HepG2 (cell line): ENCODE measurements around the gene PPP2R2B. TPM values are rescaled to one million over a fixed set of nuclear protein-coding genes. Genes with fewer than 3 reads are reported as not detected.

Experiments used
- ATAC-seq: fragments of 200-7000 bp; cut with Tn5 transposase; 3 replicates; pipeline ENCODE4 v1.9.1; 2020; ENCODE audit warnings: mild to moderate bottlenecking, moderate library complexity
- BruUV-seq: library from RNA; stranded (reverse); fragments of 400-500 nt; replicated peaks from 2 replicates; lab custom pipeline; 2021; lab: Mats Ljungman, UMichigan
- CTCF ChIA-PET: fragments of 300-600 bp; formaldehyde crosslinking; extraction: SDS; loops from one replicate; lab custom pipeline; 2021; ENCODE audit warnings: low total read pairs, inconsistent platforms, low intra/inter-chr PET ratio; lab: Yijun Ruan, JAX
- POLR2A ChIA-PET: fragments of 350-600 bp; sonication (Branson Sonifier 250); formaldehyde crosslinking; loops from one replicate; lab custom pipeline; 2020; ENCODE audit warnings: antibody characterized with exemption, inconsistent platforms; lab: Yijun Ruan, JAX
- DNase-seq: peaks from one replicate; pipeline ENCODE4 v3.0.0-alpha.2; 2015; ENCODE audit warnings: low spot score
- FAIRE-seq: peaks from 3 replicates; lab custom pipeline; 2011; peaks lifted over from hg19 to GRCh38; lab: Jason Lieb, UNC
- H2AFZ ChIP-seq: one replicate; pipeline ENCODE4 v1.6.1; 2011; ENCODE audit warnings: low read length, inconsistent platforms
- H3K27ac ChIP-seq: fragments of 300-600 bp; 3 replicates; pipeline ENCODE4 v1.8.0; 2011; ENCODE audit warnings: mixed run types, mild to moderate bottlenecking, mixed read lengths, low read length, inconsistent platforms; ENCODE audit not compliant: insufficient read depth; ENCODE audit errors: extremely low read length
- H3K27me3 ChIP-seq, 2 experiments: fragments of 200-600 bp in 1 of 2; 2 replicates in 1 of 2; 3 replicates in 1 of 2; pipeline versions ENCODE4 v1.6.0 to v1.8.0; 2011; ENCODE audit warnings: low read length in 2 of 2, mild to moderate bottlenecking in 2 of 2, moderate library complexity in 2 of 2, inconsistent platforms in 1 of 2; ENCODE audit not compliant: insufficient read depth in 2 of 2, control insufficient read depth in 1 of 2
- H3K36me3 ChIP-seq, 2 experiments: fragments of 200-600 bp in 1 of 2; replicated peaks in 1 of 2; 2 replicates in 1 of 2; 3 replicates in 1 of 2; pipeline versions ENCODE4 v1.5.1 to v1.8.0; 2011; ENCODE audit warnings: low read length in 2 of 2, inconsistent platforms in 1 of 2; ENCODE audit not compliant: insufficient read depth in 2 of 2, control insufficient read depth in 1 of 2
- H3K4me1 ChIP-seq: 2 replicates; pipeline ENCODE4 v1.5.1; 2012; ENCODE audit warnings: low read length, inconsistent platforms; ENCODE audit not compliant: insufficient read depth
- H3K4me2 ChIP-seq: 2 replicates; pipeline ENCODE4 v1.6.0; 2011; ENCODE audit warnings: low read depth, low read length, inconsistent platforms
- H3K4me3 ChIP-seq, 3 experiments: fragments of 200-600 bp in 1 of 3; sonication (generic), shearing (Covaris generic) in 1 of 3; replicated peaks in 1 of 3; 2 replicates each; pipeline ENCODE4 v1.5.1; 2011 to 2016; ENCODE audit warnings: low read length in 3 of 3, inconsistent platforms in 2 of 3, low read depth in 2 of 3, mild to moderate bottlenecking in 2 of 3, control low read depth in 1 of 3, mixed read lengths in 1 of 3; ENCODE audit not compliant: insufficient read depth in 1 of 3
- H3K79me2 ChIP-seq: one replicate; pipeline ENCODE4 v1.6.1; 2011; ENCODE audit warnings: low read length, inconsistent platforms; ENCODE audit not compliant: insufficient read depth
- H3K9ac ChIP-seq: 2 replicates; pipeline ENCODE4 v1.6.0; 2011; ENCODE audit warnings: mild to moderate bottlenecking, low read depth, low read length, inconsistent platforms; ENCODE audit not compliant: insufficient read depth
- H3K9me3 ChIP-seq: 2 replicates; pipeline ENCODE4 v1.5.1; 2012; ENCODE audit warnings: mild to moderate bottlenecking, low read length
- H4K20me1 ChIP-seq: 2 replicates; pipeline ENCODE4 v1.6.0; 2011; ENCODE audit warnings: inconsistent platforms, mild to moderate bottlenecking, low read length, moderate library complexity; ENCODE audit not compliant: insufficient read depth
- KAT8 ChIP-seq: IDR thresholded peaks from 2 replicates; pipeline ENCODE4 v1.6.1; 2016; ENCODE audit warnings: missing genetic modification reagents, missing compliant biosample characterization
- NFE2L1 ChIP-seq: sonication (generic); formaldehyde crosslinking; IDR thresholded peaks from 2 replicates; pipeline ENCODE4 v1.4.0; 2020; ENCODE audit warnings: missing genetic modification reagents, mild to moderate bottlenecking, borderline replicate concordance
- NFRKB ChIP-seq: fragments of 450-650 bp; IDR thresholded peaks from 2 replicates; pipeline ENCODE4 v1.6.1; 2017
- SIN3A ChIP-seq: IDR thresholded peaks from 2 replicates; pipeline ENCODE4 v1.6.1; 2011; ENCODE audit warnings: low read depth, mild to moderate bottlenecking, control low read depth, low read length, borderline replicate concordance
- SMARCC2 ChIP-seq: fragments of 450-650 bp; IDR thresholded peaks from 2 replicates; pipeline ENCODE4 v1.6.1; 2017; ENCODE audit warnings: antibody characterized with exemption, mild to moderate bottlenecking
- SMARCE1 ChIP-seq: fragments of 450-650 bp; IDR thresholded peaks from 2 replicates; pipeline ENCODE4 v1.6.1; 2017; ENCODE audit warnings: borderline replicate concordance
- SP2 ChIP-seq: sonication (generic); formaldehyde crosslinking; IDR thresholded peaks from 2 replicates; pipeline ENCODE4 v1.5.1; 2020; ENCODE audit warnings: mild to moderate bottlenecking, missing genetic modification reagents
- ZBTB14 ChIP-seq: sonication (generic); formaldehyde crosslinking; IDR thresholded peaks from 2 replicates; pipeline ENCODE4 v1.4.0; 2020; ENCODE audit warnings: missing genetic modification reagents
- ZNF629 ChIP-seq: sonication (generic); formaldehyde crosslinking; conservative IDR thresholded peaks from 2 replicates; pipeline ENCODE4 v1.5.0; 2020; ENCODE audit warnings: missing genetic modification reagents
- ZNF674 ChIP-seq: sonication (generic); formaldehyde crosslinking; IDR thresholded peaks from 2 replicates; pipeline ENCODE4 v1.5.0; 2020; ENCODE audit warnings: low read depth, mild to moderate bottlenecking, missing genetic modification reagents
- ZNF713 ChIP-seq: sonication (generic); formaldehyde crosslinking; IDR thresholded peaks from 2 replicates; pipeline ENCODE4 v1.4.0; 2020; ENCODE audit warnings: mild to moderate bottlenecking, missing genetic modification reagents
- ZNF816 ChIP-seq: sonication (generic); formaldehyde crosslinking; IDR thresholded peaks from 2 replicates; pipeline ENCODE4 v1.8.0; 2022; ENCODE audit warnings: missing genetic modification reagents, mild to moderate bottlenecking, borderline replicate concordance
- WGBS: methylation state at CpG from one replicate; pipeline ENCODE4 v1.1.6; 2017; ENCODE audit warnings: low lambda C conversion rate; 5-methylcytosine and 5-hydroxymethylcytosine counted together
- in situ Hi-C: cut with HindIII; loops from 2 replicates; pipeline ENCODE4 v1.10.0; 2017; ENCODE audit warnings: low pct_unique_long_range_greater_than_20kb; ENCODE audit not compliant: extremely low pct_ligation_motif_present
- intact Hi-C: fragments of 100-400 bp; cut with micrococcal nuclease; formaldehyde crosslinking; loops from one replicate; pipeline ENCODE4 v1.10.0; 2022; ENCODE audit not compliant: unreplicated experiment
- polyA plus RNA-seq, 8 experiments: library from polyadenylated mRNA; depleted of rRNA in 3 of 8; stranded (reverse) in 7 of 8; unstranded in 1 of 8; fragments of >200 nt; fragmentation: Illumina TruSeq in 4 of 8; extraction: Trizol in 4 of 8; gene quantifications; 2 replicates each; pipeline versions ENCODE4 v1.2.1 to v1.2.3, GENCODE V29; 2011 to 2016; ENCODE audit warnings: low read depth in 4 of 8, missing spikeins in 1 of 8, mixed read lengths in 1 of 8; ENCODE audit not compliant: insufficient read depth in 1 of 8
- total RNA-seq, 5 experiments: library from RNA; depleted of rRNA; stranded (reverse); fragments of >200 nt; fragmentation: Illumina TruSeq; extraction: Trizol; gene quantifications; 2 replicates each; pipeline ENCODE4 v1.2.3, GENCODE V29; 2016; ENCODE audit warnings: low read depth in 1 of 5
- TF ChIP-seq, protein P1 (sequence below): IDR thresholded peaks from 2 replicates; pipeline ENCODE4 v1.6.1; 2018; ENCODE audit warnings: missing genetic modification reagents, mild to moderate bottlenecking, missing compliant biosample characterization

The PPP2R2B gene
- total and polyA plus RNA-seq, 2 of the 13 experiments (the other 11 are each of a cell fraction or from before 2014, with no cell fraction given): not detected

DNA sequence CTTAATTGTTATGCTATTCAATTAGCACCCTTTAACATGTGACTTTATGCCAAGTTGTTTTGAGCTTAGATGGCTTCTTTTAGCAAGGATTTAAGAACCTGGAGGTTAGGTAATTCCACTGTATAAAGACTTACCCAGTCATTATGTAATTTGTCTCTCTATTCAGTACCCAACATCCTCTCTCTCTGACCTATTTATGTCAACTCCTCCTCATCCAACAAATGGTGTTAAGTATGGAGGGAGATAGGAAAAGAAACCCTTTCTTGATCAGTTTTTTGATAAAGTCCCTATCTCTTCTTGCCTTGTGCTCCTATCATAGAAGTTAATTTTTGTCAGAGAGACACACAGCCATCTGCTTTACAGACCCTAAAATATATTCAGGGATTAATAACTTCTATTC is 181.3 kb downstream of the PPP2R2B start (continued):
- TF ChIP-seq NFRKB (no peak), ZNF674 (CRISPR knock-in tag) (no peak), ZNF713 (CRISPR knock-in tag) (no peak), ZBTB14 (no peak), SMARCC2 (no peak)
- TF ChIP-seq, protein P1, sequence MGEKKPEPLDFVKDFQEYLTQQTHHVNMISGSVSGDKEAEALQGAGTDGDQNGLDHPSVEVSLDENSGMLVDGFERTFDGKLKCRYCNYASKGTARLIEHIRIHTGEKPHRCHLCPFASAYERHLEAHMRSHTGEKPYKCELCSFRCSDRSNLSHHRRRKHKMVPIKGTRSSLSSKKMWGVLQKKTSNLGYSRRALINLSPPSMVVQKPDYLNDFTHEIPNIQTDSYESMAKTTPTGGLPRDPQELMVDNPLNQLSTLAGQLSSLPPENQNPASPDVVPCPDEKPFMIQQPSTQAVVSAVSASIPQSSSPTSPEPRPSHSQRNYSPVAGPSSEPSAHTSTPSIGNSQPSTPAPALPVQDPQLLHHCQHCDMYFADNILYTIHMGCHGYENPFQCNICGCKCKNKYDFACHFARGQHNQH (CRISPR knock-in tag): no peak

DNA sequence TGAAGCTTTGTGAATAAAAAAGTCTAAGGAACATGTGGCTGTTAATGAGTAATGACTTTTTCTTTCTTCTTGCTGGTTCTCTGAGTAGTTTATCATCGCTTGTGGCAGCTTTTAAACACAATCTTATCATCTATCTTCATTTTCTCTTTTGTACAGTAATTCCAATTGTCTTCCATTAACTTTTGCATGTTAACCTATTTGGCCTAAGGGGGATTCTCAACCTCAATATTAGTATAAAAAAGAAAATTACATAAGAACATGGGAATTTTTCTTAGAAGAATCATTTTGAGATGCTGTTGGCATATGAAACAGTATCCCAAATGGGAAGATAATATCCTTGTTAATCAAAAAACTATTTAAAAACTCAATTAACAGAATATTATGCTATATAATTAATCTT is 182.9 kb downstream of the PPP2R2B start:
- TF ChIP-seq SIN3A: no peak
- no peak for TF ChIP-seq ZNF816 (CRISPR knock-in tag)
- no peak for TF ChIP-seq SP2 (CRISPR knock-in tag)
- TF ChIP-seq KAT8 (CRISPR knock-in tag): no peak
- TF ChIP-seq SMARCE1: no peak
- TF ChIP-seq ZNF629 (CRISPR knock-in tag): no peak
- TF ChIP-seq NFE2L1 (CRISPR knock-in tag): no peak
- in situ Hi-C loops (no loop called here), intact Hi-C loops (no loop called here)
- Histone ChIP-seq H3K4me1 (no peaks in the 10 kb centered on the region), H3K4me2 (no peak overlapping the region), H3K36me3 (no peaks in the 10 kb centered on the region), H3K27me3 (peaks cover 0 to 1% of the 10 kb centered on the region in 2 experiments; a peak in 1 of 5 replicates), H3K9ac (no peak overlapping the region), H4K20me1 (no peaks in the 10 kb centered on the region), H3K27ac (no peak overlapping the region), H3K4me3 (no peak overlapping the region), H3K9me3 (no peaks in the 10 kb centered on the region), H3K79me2 (no peaks in the 10 kb centered on the region), H2AFZ (no peak overlapping the region)
- BruUV-seq: no TSS peak
- DNase-seq (no peak), ATAC-seq (no peak), FAIRE-seq (no peak)
- ChIA-PET CTCF (no interaction called here), POLR2A (no interaction called here)
- WGBS: 2% methylated on average over 1 of the region's 1 CpG
